Measurements from ENCODE around the gene SRSF11.
"Not testable (repeated sequence)": the region's sequence is repeated elsewhere in the genome, so short reads cannot be mapped to it uniquely, and the experiment has no call there.

The SRSF11 gene

GRCh38 chr1:70221238-70222121, at the start of gene SRSF11:
TSS of gene SRSF11 (plus strand) at chr1:70221380. CDS start at chr1:70221637, 257 bp downstream.
- peak; percentile 95 to 96 for DNase-seq (ENCODE audit: low read depth in 2 of 2)

- DNase-seq (ENCODE audit: low read depth in 2 of 2) = no peak
These were observed 49.7 kb upstream of the SRSF11 start for GRCh38 chr1:70171512-70171911.

GRCh38 chr1:70185181-70185580, 36.0 kb upstream of the SRSF11 start:
- not testable (repeated sequence) for DNase-seq (ENCODE audit: low read depth in 2 of 2)

- no peak for DNase-seq (ENCODE audit: low read depth in 2 of 2)
These were observed 32.7 kb upstream of the SRSF11 start for GRCh38 chr1:70188522-70188921.

GRCh38 chr1:70190180-70190579, 31.0 kb upstream of the SRSF11 start:
- DNase-seq (ENCODE audit: low read depth in 2 of 2) = no peak

GRCh38 chr1:70192446-70192845, 28.7 kb upstream of the SRSF11 start:
- DNase-seq (ENCODE audit: low read depth in 2 of 2) = not testable (repeated sequence)

- DNase-seq (ENCODE audit: low read depth in 2 of 2) = no peak
These were observed 26.6 kb upstream of the SRSF11 start for GRCh38 chr1:70194601-70195000.

- no peak for DNase-seq (ENCODE audit: low read depth in 2 of 2)
These were observed 25.8 kb upstream of the SRSF11 start for GRCh38 chr1:70195342-70195741.

- no peak for DNase-seq (ENCODE audit: low read depth in 2 of 2)
These were observed 24.8 kb upstream of the SRSF11 start for GRCh38 chr1:70196333-70196732.

- no peak for DNase-seq (ENCODE audit: low read depth in 2 of 2)
These were observed 21.1 kb upstream of the SRSF11 start for GRCh38 chr1:70200065-70200464.

GRCh38 chr1:70202173-70202758, 18.9 kb upstream of the SRSF11 start:
- no peak for DNase-seq (ENCODE audit: low read depth in 2 of 2)

GRCh38 chr1:70204139-70204538, 17.0 kb upstream of the SRSF11 start:
- DNase-seq (ENCODE audit: low read depth in 2 of 2) = no peak

GRCh38 chr1:70204600-70204999, 16.6 kb upstream of the SRSF11 start:
- no peak for DNase-seq (ENCODE audit: low read depth in 2 of 2)

- DNase-seq (ENCODE audit: low read depth in 2 of 2) = no peak
These were observed 16.1 kb upstream of the SRSF11 start for GRCh38 chr1:70205071-70205433.

GRCh38 chr1:70205434-70206118, 15.6 kb upstream of the SRSF11 start, which contains the start of gene LRRC40:
TSS of gene LRRC40 (minus strand) at chr1:70205579. CDS start at chr1:70205540, 39 bp downstream.
- peak; percentile 94 to 95 for DNase-seq (ENCODE audit: low read depth in 2 of 2)

GRCh38 chr1:70206833-70207232, 14.3 kb upstream of the SRSF11 start:
- DNase-seq (ENCODE audit: low read depth in 2 of 2) = not testable (repeated sequence)

- no peak for DNase-seq (ENCODE audit: low read depth in 2 of 2)
These were observed 13.7 kb upstream of the SRSF11 start for GRCh38 chr1:70207492-70207891.

- no peak for DNase-seq (ENCODE audit: low read depth in 2 of 2)
These were observed 12.9 kb upstream of the SRSF11 start for GRCh38 chr1:70208292-70208691.

- DNase-seq (ENCODE audit: low read depth in 2 of 2) = no peak
These were observed 10.4 kb upstream of the SRSF11 start for GRCh38 chr1:70210820-70211219.

GRCh38 chr1:70211541-70211940, 9.6 kb upstream of the SRSF11 start:
- no peak for DNase-seq (ENCODE audit: low read depth in 2 of 2)

- no peak for DNase-seq (ENCODE audit: low read depth in 2 of 2)
These were observed 1.2 kb upstream of the SRSF11 start for GRCh38 chr1:70220015-70220414.

GRCh38 chr1:70220517-70221237, 503 bp upstream of the SRSF11 start:
- no peak for DNase-seq (ENCODE audit: low read depth in 2 of 2)
